ENCODE results near the gene RPTOR.
"Not testable (repeated sequence)": the region's sequence is repeated elsewhere in the genome, so short reads cannot be mapped to it uniquely, and the experiment has no call there.

The RPTOR gene

DNA sequence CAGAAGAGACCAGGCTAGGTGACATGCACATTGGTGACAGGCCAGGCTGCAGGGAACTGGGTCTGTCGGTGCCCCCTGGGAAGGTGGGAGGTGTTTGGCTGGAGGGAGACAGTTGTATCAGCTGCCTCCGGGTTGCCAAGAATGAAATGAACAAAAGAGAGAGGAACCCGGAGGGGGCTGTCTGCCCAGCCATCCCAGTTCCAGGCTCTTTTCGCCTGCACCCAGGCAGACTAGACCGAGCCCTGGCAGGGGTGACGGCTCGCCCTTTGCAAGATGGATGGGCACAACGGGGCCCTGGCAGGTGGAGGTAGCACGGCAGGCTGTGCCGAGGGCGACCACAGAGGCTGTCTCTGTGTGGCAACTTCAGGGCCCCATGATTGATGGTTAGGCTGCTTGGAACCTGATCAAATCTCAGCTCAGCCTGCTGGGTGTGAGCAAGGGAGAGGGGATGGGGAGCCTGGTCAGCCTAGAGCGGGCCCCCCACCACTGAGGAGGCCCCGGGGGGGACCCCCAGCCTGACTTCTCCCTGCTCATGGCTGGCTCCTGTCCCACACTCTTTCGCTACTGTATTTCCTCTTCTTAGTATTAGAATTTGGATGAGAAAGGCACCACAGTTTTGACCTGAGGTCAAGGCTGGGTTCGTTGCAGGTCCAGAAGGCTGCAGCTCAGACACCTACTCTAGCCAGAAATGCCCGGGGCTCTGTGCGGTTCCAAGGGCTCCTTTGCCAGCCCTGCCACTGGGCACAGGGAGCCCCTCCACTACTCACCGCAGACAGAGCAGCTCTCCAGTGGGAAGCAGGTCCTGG lies 328.1 kb downstream of the RPTOR start:
- no peak for DNase-seq

DNA sequence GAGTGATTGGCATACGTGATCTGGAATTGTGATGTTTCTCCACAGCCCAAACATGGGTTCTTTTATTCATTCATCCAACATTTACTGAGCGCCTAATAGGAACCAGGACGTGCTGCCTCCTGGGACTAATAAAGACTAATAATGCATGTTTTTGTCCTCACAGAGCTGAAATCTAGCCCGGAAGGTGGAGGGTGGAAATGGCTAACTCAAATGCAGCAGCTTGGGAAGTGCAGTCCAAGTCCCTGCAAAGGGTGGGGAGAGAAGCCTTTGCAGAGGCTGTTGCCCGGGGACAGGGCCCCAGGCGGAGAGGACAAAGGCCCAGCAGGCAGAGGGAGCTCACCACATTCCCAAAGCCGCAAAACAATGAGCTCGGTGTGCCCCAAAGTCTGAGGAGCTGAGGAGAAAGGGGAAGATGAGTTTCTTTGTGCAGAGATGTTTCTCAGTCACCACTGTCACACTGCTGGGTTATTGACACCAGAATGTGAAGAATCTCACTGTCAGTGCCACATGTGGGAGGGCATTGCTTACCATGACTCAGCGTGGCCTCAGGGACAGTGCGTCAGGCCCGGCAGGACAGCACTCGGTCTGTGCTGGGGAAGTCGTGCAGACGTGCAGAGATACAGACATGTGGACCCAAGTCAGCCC lies 328.8 kb downstream of the RPTOR start:
- DNase-seq, result peak; percentile 43

DNA sequence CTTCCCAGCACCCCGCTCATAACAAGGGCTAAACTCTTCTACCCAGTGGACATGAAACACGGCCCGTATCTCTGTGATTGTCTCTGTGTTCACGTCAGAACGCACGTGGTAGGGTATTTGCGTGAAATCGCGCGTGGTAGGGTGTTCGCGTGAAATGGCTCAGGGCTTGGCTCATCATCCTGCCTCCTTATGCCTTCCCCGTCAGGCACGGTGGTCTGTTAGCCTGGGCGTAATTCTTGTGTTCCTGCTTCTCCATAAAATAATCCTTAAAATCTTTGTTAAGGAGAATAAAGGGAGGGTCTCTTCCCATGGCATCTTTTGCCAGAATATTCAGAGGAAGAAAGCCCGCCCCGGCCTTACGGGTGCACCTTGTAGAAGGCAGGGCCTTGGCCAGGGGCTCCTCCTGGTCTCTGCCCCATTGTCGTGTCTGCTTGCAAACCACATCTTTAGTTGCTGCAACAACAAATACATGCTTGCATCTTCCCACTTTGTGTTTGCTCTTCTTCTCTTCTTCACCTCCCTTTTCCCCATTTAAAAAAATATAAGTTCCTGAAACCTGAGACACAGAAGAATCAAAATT lies 330.3 kb downstream of the RPTOR start:
- no peak for DNase-seq

- DNase-seq, result not testable (repeated sequence)
Observed at GRCh38 chr17:80875480-80875995, 330.9 kb downstream of the RPTOR start.

- DNase-seq, result not testable (repeated sequence)
Observed at GRCh38 chr17:80876456-80876949, 331.9 kb downstream of the RPTOR start.

GRCh38 chr17:80876950-80877728 lies 332.5 kb downstream of the RPTOR start:
- no peak for DNase-seq

DNA sequence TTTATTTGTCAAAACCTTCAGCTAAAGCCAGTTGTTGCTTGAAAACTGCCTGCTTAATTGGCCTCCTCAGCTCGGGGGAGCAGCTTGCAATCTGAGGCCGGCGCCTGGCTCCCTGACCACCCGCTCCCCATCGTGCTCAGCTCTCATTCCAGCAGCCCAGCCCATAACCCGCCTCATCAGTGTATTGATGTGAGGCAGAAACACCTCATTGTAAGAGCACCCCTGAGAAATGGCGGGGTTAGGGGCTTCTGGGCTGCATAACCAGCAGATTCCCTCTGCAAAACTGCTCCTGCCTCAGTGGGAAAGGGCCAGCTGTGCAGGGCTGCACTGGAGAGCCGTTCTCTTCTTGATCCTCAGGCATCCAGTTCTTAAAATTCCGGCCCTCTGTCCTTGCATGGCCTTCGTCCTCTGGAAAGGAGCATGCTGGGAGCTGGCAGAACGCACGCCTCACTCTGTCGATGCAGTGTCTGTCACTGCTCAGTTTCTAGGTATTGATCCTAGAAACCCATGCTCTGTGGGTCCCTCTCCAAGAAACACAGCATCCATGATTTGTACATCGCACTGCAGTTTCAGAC lies 333.2 kb downstream of the RPTOR start:
- DNase-seq, result peak; percentile 41

- DNase-seq, result peak; percentile 26
Observed at GRCh38 chr17:80878876-80879722, 334.5 kb downstream of the RPTOR start.

DNA sequence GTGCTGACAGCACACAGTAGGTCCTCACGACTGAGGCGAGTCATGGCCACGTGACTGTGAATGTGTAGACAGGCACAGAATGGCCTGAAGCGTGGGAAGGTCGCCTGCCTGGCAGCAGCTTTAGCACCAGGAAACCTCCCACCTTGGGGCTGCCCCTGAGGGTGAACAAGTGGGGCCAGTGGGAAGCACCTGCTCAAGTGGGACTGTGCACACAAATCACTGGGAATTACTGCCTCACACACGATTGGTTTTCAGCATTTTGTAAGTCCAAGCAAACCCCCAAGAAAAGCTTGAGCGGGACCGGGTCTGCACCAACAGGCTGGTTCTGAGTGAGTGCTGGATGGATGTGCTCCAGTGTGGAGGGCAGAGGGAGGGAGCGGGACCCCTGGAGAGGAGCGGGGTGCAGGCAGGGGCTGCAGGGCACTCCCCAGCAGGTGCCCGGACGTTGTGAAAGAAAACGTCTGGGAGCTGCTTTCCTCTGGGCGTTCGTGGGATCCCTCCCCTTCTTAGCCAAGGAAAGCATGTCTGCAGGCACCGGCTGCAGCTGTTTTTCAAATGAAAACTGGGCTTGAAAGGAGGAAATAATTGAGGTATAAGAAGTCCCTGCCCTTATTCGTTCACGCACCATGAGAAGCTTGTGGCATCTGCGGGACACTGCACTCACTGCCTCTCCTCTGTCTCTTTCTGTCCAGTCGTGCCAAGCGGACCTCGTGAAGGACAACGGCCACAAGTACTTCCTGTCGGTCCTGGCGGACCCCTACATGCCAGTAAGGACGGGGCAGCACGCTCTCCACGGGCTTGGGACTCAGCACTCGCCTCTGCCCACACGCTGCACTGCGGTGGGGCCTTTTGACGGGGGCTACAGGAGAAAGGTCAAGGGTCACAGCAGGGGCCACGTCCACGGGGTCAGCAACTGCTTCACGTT lies 335.3 kb downstream of the RPTOR start:
- peak; percentile 31 for DNase-seq

- no peak for DNase-seq
Observed at GRCh38 chr17:80880648-80880985, 336.0 kb downstream of the RPTOR start.

DNA sequence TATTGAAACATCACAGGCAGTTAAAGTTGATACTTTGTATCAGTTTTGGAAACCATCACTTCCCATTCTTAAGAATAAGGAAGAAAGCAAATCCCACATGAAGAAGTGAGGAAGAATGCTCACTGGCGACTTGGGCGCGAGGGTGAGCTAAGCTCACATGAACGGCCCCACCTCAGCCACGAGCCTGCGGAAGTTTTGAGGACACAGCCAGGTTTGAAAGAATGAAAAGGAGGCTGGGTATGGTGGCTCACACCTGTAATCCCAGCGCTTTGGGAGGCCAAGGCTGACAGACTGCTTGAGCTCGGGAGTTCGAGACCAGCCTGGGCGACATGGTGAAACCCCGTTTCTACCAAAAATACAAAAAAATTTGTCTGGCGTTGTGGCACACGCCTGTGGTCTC lies 336.7 kb downstream of the RPTOR start:
- peak; percentile 18 for DNase-seq

- DNase-seq, result peak; percentile 18
Observed at GRCh38 chr17:80882323-80882722, 337.7 kb downstream of the RPTOR start.

GRCh38 chr17:80882926-80883685 lies 338.5 kb downstream of the RPTOR start:
- DNase-seq, result peak; percentile 35

DNA sequence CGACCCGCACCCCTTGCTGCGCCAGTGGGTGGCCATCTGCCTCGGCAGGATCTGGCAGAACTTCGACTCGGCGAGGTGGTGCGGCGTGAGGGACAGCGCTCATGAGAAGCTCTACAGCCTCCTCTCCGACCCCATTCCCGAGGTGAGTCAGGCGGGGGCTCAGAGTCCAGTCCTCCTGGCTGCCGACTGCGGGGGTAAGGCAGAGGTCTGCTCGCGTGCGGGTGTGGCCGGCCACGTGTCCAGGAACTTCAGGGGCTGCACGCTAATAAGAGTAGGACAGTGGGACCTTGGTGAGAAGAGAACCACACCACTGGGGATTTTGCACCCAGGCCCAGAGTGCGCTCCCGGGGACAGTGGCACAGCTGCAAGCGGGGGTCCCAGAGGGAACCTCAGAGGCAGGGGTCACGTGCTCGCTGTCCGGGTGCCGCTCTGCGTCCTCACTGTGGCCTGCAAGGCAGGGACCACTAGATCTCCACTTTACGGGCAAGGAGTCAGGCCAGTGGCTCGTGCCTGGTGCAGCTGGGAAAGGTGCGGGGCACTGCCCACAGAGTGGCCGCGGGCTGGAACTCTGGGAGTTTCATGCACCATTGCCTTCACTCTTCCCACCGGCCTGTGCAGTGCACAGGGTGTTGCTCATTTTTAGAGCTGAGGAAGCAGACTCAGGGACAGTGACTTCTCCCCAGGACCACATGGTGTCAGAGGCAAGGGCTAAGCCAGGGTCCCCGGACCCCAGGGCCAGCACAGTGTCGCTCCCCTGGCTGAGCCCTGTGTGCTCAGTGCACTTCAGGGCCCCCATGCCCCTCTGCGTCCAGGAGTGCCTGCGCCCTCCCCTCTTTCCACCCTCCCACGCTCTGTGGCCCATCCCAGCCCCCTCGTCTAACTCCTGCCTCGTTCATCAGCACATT lies 339.4 kb downstream of the RPTOR start:
- DNase-seq, result peak; percentile 27

- DNase-seq, result peak; percentile 40
Observed at GRCh38 chr17:80884811-80885210, 340.2 kb downstream of the RPTOR start.

DNA sequence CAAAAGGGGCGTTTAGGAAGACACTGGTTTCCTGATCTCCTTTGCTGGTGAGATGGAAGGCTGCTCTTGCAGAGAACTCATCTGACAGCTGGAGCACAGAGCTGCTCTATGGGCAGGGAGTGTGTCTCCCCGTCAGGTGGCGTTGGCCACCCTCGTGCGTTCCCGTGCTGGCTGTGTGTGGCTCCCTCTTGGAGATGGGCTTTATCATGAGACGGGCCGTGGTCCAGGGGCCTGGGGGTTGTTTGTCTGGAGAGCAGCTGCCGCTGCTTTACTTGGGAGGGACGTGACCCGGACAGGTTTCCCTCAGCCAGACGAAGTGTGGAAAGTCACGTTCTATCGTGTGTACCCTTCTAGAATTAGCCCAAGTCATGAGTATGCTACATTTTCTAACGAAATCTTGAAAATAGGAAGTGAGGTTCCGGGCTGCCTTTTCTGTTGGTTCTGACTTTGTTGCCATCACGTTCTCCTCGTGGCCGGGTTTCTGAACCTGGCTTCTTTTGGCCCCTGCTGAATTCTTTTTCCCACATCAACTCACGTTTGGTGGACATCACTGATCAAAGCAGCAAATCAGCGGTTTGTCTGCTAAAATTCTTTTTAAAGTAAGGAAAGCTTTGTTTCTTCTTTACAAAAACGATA lies 341.4 kb downstream of the RPTOR start:
- peak; percentile 12 for DNase-seq

GRCh38 chr17:80886641-80887573 lies 342.3 kb downstream of the RPTOR start:
- peak; percentile 26 for DNase-seq
